ENCODE measurements around the gene JADE2. TPM values are rescaled to one million over a fixed set of nuclear protein-coding genes. Genes with fewer than 3 reads are reported as not detected.

The JADE2 gene
- total and polyA plus RNA-seq, 2 experiments from 2014 or later = 16.2 to 40.8 TPM

DNA sequence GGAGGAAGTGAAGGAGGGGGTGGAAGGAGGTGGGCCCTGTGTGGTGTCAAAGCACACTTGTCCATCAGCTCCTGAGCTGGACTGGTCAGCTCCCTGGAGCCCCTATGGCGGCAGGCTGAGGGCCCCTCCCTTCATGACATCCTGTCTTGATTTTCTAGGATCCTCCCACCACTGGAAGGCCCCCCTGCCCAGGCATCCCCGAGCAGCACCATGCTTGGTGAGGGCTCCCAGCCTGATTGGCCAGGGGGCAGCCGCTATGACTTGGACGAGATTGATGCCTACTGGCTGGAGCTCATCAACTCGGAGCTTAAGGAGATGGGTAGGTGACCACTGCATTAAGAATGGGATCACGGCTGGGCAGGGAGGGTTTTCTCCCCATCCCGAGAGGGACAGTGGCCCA is 34.2 kb downstream of the JADE2 start:
- Histone ChIP-seq H4K20me1 (replicated peaks; ENCODE audit: insufficient read depth) (peaks cover 6% of the 10 kb centered on the region), H3K4me2 (no peak overlapping the region), H3K4me3 (no peak overlapping the region), H3K36me3 (ENCODE audit: insufficient read depth) (peaks cover 16% of the 10 kb centered on the region), H3K4me1 (ENCODE audit: insufficient read depth) (0 out of 2 replicates have a peak, but pooled peaks cover 3% of the 10 kb centered on the region), H3K27me3 (ENCODE audit: insufficient read depth) (no peaks in the 10 kb centered on the region), H3K79me2 (replicated peaks; ENCODE audit: insufficient read depth) (peaks cover 5% of the 10 kb centered on the region), H2AFZ (no peak overlapping the region), H3F3A (replicated peaks; ENCODE audit: low read depth) (peaks cover 5% of the 10 kb centered on the region; the same call in 1 of the 2 replicates), H3K9me2 (ENCODE audit: insufficient read depth) (no peaks in the 10 kb centered on the region), H3K27ac (ENCODE audit: low read depth) (no peak overlapping the region)
- Mint-ChIP-seq H3K27me3 (ENCODE audit: insufficient read depth, low read depth, poor library complexity) (peaks cover 19% of the 10 kb centered on the region), H3K36me3 (ENCODE audit: low read depth) (peaks cover 75% of the 10 kb centered on the region), H3K4me3 (no peak overlapping the region), H3K4me1 (peaks cover 14% of the 10 kb centered on the region), H3K9me3 (no peaks in the 10 kb centered on the region), H3K27ac (no peak overlapping the region)
- ATAC-seq = no peak
- no peak for TF ChIP-seq EZH2phosphoT487 (IDR thresholded peaks at IDR 0.05; ENCODE audit: unreplicated experiment)
- no peak for TF ChIP-seq JUNB (IDR thresholded peaks at IDR 0.05; ENCODE audit: unreplicated experiment)
- TF ChIP-seq ZNF114 (CRISPR knock-in tag; IDR thresholded peaks at IDR 0.05) = no peak
- TF ChIP-seq ZNF331 (CRISPR knock-in tag; IDR thresholded peaks at IDR 0.05; ENCODE audit: low read depth) = no peak
- TF ChIP-seq EZH2 (IDR thresholded peaks at IDR 0.05; ENCODE audit: low read depth, unreplicated experiment) = no peak
- TF ChIP-seq CREB1 (CRISPR knock-in tag; IDR thresholded peaks at IDR 0.05; ENCODE audit: low read depth) = no peak
- TF ChIP-seq, protein P1, sequence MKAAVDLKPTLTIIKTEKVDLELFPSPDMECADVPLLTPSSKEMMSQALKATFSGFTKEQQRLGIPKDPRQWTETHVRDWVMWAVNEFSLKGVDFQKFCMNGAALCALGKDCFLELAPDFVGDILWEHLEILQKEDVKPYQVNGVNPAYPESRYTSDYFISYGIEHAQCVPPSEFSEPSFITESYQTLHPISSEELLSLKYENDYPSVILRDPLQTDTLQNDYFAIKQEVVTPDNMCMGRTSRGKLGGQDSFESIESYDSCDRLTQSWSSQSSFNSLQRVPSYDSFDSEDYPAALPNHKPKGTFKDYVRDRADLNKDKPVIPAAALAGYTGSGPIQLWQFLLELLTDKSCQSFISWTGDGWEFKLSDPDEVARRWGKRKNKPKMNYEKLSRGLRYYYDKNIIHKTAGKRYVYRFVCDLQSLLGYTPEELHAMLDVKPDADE (IDR thresholded peaks at IDR 0.05) = no peak
- no peak for TF ChIP-seq STAT1 (IDR thresholded peaks at IDR 0.05; ENCODE audit: unreplicated experiment)
- no peak for TF ChIP-seq POLR2AphosphoS5 (IDR thresholded peaks at IDR 0.05; ENCODE audit: low read depth)
- TF ChIP-seq, protein P2, sequence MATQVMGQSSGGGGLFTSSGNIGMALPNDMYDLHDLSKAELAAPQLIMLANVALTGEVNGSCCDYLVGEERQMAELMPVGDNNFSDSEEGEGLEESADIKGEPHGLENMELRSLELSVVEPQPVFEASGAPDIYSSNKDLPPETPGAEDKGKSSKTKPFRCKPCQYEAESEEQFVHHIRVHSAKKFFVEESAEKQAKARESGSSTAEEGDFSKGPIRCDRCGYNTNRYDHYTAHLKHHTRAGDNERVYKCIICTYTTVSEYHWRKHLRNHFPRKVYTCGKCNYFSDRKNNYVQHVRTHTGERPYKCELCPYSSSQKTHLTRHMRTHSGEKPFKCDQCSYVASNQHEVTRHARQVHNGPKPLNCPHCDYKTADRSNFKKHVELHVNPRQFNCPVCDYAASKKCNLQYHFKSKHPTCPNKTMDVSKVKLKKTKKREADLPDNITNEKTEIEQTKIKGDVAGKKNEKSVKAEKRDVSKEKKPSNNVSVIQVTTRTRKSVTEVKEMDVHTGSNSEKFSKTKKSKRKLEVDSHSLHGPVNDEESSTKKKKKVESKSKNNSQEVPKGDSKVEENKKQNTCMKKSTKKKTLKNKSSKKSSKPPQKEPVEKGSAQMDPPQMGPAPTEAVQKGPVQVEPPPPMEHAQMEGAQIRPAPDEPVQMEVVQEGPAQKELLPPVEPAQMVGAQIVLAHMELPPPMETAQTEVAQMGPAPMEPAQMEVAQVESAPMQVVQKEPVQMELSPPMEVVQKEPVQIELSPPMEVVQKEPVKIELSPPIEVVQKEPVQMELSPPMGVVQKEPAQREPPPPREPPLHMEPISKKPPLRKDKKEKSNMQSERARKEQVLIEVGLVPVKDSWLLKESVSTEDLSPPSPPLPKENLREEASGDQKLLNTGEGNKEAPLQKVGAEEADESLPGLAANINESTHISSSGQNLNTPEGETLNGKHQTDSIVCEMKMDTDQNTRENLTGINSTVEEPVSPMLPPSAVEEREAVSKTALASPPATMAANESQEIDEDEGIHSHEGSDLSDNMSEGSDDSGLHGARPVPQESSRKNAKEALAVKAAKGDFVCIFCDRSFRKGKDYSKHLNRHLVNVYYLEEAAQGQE (IDR thresholded peaks at IDR 0.05; ENCODE audit: unreplicated experiment) = no peak
- no peak for TF ChIP-seq NANOG (IDR thresholded peaks at IDR 0.05; ENCODE audit: borderline replicate concordance)
- TF ChIP-seq, protein P3, sequence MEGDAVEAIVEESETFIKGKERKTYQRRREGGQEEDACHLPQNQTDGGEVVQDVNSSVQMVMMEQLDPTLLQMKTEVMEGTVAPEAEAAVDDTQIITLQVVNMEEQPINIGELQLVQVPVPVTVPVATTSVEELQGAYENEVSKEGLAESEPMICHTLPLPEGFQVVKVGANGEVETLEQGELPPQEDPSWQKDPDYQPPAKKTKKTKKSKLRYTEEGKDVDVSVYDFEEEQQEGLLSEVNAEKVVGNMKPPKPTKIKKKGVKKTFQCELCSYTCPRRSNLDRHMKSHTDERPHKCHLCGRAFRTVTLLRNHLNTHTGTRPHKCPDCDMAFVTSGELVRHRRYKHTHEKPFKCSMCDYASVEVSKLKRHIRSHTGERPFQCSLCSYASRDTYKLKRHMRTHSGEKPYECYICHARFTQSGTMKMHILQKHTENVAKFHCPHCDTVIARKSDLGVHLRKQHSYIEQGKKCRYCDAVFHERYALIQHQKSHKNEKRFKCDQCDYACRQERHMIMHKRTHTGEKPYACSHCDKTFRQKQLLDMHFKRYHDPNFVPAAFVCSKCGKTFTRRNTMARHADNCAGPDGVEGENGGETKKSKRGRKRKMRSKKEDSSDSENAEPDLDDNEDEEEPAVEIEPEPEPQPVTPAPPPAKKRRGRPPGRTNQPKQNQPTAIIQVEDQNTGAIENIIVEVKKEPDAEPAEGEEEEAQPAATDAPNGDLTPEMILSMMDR (conservative IDR thresholded peaks at IDR 0.05; ENCODE audit: low read depth in 2 of 2) = no peak
- TF ChIP-seq ZNF462 (CRISPR knock-in tag; IDR thresholded peaks at IDR 0.05) = no peak
- DNase-seq (ENCODE audit: low spot score) = no peak

Measured in GM23338 (cell line).